ENCODE measurements around the gene CHAT. TPM values are rescaled to one million over a fixed set of nuclear protein-coding genes. Genes with fewer than 3 reads are reported as not detected.

CHAT gene
- total and polyA plus RNA-seq, 12 donors = not detected

DNA sequence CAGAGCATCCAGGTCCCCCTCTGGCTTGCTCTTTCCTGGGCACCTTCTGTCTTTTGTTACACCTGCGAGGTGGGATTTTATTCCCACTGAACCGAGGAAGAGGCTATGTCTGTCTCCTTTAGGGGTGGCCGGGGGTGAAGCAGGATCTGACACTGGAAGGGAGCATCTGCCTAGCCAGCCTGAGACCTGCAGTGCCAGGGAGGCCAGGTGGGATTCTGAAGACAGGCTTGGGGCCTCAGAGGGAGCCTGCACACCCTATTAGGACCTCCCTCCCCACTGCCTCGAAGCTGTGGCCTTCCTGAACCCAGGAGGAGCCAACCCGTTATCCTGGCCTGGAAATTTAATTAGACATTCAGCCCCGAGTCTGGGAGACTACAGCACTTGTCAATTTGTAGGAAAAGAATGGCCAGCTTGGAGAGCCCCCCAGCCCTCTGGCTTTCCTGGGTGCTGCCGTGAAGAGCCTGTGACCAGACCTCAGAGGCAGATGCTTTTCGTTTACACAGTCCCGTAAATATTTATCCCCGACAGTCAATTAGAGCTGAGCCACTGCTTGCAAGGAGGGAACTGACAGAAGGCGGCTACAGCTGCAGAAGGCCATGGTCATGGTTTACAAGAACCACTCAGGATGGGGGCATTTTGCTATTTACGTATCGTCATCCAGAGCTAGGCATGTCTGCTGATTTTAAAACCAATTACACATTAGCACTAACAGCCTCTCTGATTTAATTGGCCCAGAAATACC, 19.7 kb downstream of the CHAT start:
- H3K36me3 ChIP-seq (replicated peaks in 1 of 2) = no peaks in the 10 kb centered on the region
- no peaks in the 10 kb centered on the region for H3K27me3 ChIP-seq
- H3K9me3 ChIP-seq (replicated peaks in 1 of 3) = no peaks in the 10 kb centered on the region
- H3K4me1 ChIP-seq (replicated peaks in 1 of 2) = no peaks in the 10 kb centered on the region
- no peak for TF ChIP-seq POLR2A (IDR thresholded peaks at IDR 0.05)
- TF ChIP-seq, protein P1, sequence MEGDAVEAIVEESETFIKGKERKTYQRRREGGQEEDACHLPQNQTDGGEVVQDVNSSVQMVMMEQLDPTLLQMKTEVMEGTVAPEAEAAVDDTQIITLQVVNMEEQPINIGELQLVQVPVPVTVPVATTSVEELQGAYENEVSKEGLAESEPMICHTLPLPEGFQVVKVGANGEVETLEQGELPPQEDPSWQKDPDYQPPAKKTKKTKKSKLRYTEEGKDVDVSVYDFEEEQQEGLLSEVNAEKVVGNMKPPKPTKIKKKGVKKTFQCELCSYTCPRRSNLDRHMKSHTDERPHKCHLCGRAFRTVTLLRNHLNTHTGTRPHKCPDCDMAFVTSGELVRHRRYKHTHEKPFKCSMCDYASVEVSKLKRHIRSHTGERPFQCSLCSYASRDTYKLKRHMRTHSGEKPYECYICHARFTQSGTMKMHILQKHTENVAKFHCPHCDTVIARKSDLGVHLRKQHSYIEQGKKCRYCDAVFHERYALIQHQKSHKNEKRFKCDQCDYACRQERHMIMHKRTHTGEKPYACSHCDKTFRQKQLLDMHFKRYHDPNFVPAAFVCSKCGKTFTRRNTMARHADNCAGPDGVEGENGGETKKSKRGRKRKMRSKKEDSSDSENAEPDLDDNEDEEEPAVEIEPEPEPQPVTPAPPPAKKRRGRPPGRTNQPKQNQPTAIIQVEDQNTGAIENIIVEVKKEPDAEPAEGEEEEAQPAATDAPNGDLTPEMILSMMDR (IDR thresholded peaks at IDR 0.05) = no peak
- DNase-seq = no peak
- H3K4me3 ChIP-seq = no peak overlapping the region
- no peak overlapping the region for H3K27ac ChIP-seq
- 39 to 62% (median 53%) methylated on average over 6 to 13 of the region's 13 CpGs for WGBS, 4 donors
- intact Hi-C loops (cut with DNase I) = no loop called here

DNA sequence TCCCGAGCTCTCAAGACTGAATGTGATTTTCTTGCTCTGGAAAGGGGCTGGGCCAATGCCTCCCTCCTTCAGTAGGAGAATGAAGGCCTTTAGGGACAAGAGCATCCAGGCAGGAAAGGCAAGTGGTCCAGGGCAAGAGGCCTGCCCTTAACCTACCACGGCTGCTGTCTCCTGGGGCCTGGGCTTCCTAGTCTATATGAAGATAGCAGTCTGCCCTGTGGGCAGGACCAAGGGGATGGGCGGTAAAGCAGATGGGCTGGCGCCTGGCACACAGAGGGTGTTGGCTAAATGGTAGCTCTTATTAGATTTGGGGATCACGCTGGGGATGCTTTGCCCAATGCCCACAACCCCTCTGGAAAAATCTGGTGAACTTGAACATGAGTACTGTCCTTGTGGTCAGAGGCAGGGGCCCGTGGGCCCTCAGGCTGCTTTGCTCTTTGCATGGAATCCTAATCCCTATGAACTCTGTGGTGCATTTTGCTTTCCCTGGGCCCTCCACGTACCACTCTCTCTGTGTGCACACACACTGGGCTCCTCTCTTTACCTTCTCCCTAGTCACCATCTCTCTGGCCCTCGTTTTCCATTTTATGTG, 20.3 kb downstream of the CHAT start:
- H3K4me3 ChIP-seq = no peak overlapping the region
- intact Hi-C loops (cut with DNase I) = no loop called here
- H3K9me3 ChIP-seq (replicated peaks in 1 of 3) = no peaks in the 10 kb centered on the region
- no peaks in the 10 kb centered on the region for H3K4me1 ChIP-seq (replicated peaks in 1 of 2)
- no peak for TF ChIP-seq POLR2A (IDR thresholded peaks at IDR 0.05)
- TF ChIP-seq, protein P1 (IDR thresholded peaks at IDR 0.05) = no peak
- H3K27me3 ChIP-seq = no peaks in the 10 kb centered on the region
- no peaks in the 10 kb centered on the region for H3K36me3 ChIP-seq (replicated peaks in 1 of 2)
- no peak for DNase-seq
- 59 to 85% (median 77%) methylated on average over 6 to 8 of the region's 8 CpGs for WGBS, 4 donors
- H3K27ac ChIP-seq = no peak overlapping the region

DNA sequence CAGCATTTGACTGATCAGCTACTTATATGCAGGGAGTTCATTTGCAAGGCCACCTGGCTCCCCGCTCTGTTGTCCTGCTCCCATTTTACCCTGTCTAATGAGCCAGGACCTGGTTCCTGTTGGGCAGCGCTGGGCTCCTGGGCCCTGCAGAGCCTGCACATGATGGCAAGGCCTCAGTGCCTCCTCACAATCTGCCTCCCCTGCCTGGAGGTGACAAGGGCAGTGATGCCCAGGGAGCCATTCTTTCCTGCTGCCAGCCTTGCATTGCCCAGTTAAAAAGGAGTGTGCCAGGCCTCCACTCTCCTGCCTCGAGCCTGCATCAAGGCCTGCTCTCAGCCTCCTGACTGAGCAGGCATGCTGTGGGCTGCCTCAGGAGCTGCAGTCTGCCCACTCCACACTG, 28.5 kb downstream of the CHAT start:
- H3K27ac ChIP-seq = no peak overlapping the region
- TF ChIP-seq, protein P1 (IDR thresholded peaks at IDR 0.05) = no peak
- no peak for TF ChIP-seq POLR2A (IDR thresholded peaks at IDR 0.05)
- no peaks in the 10 kb centered on the region for H3K9me3 ChIP-seq (replicated peaks in 1 of 3)
- no peak for DNase-seq
- H3K27me3 ChIP-seq = no peaks in the 10 kb centered on the region
- no peak overlapping the region for H3K4me3 ChIP-seq
- H3K36me3 ChIP-seq (replicated peaks in 1 of 2) = no peaks in the 10 kb centered on the region
- H3K4me1 ChIP-seq (replicated peaks in 1 of 2) = no peaks in the 10 kb centered on the region
- 79 to 100% (median 86%) methylated on average over 2 to 3 of the region's 3 CpGs for WGBS, 4 donors
- intact Hi-C loops (cut with DNase I) = no loop called here

DNA sequence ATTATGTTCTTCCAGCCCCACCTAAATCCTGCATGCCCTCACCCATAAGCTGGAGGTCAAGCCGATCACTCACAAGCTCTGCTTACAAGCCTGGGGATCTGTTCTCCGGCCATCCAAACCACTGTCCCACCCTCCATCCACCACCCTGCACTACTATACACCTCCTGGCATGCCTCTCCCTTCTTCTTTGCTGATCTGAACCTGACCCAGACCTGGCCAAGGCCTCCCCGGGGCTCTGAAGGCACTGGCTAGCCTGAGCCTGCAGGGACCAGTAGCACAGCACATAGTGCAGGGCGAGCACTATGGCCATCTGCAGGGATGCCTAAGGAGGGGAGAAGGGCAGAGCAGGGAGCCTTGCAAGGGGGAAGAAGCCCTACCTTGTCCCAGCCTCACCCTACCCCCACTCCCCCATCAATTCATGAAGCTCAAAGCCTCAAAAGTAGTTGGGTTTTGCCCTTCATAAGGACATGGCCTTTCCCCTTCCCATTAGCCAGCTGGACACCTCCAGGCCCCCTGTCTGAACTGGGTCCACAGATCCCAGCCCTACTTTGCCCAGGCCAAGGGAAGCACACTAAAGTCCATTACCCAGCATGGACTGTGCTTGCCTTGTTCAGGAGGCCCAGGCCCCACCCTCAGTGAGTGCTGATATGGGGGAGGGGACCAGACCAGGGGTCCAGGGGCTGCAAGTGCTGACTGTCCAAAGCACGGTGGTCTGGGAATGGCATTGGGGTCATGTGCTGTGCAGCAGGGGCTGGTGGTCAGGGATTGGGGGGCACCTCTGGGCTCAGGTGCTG, 29.6 kb downstream of the CHAT start:
- Histone ChIP-seq H3K27ac (no peak overlapping the region), H3K27me3 (no peaks in the 10 kb centered on the region), H3K9me3 (replicated peaks in 1 of 3) (no peaks in the 10 kb centered on the region), H3K4me1 (replicated peaks in 1 of 2) (no peaks in the 10 kb centered on the region), H3K36me3 (replicated peaks in 1 of 2) (no peaks in the 10 kb centered on the region), H3K4me3 (no peak overlapping the region)
- no peak for DNase-seq
- 78 to 97% (median 87%) methylated on average over 3 to 5 of the region's 5 CpGs for whole genome bisulfite sequencing, 4 donors
- intact Hi-C loops (cut with DNase I) = no loop called here
- TF ChIP-seq, protein P1 (IDR thresholded peaks at IDR 0.05) = no peak
- TF ChIP-seq POLR2A (IDR thresholded peaks at IDR 0.05) = no peak

Data from adrenal gland (tissue), 12 donors.